Jurkat, Clone E6-1 (cell line): ENCODE results near the gene CDH2.

Experiments used
- DNase-seq: peaks from one replicate; pipeline ENCODE4 v3.0.0-alpha.2; 2011; ENCODE audit warnings: low read depth, low spot score
- H3K4me3 ChIP-seq: 2 replicates; pipeline ENCODE4 v1.5.1; 2011; ENCODE audit warnings: mild to moderate bottlenecking, low read length, control low read depth, moderate library complexity

CDH2 gene

DNA sequence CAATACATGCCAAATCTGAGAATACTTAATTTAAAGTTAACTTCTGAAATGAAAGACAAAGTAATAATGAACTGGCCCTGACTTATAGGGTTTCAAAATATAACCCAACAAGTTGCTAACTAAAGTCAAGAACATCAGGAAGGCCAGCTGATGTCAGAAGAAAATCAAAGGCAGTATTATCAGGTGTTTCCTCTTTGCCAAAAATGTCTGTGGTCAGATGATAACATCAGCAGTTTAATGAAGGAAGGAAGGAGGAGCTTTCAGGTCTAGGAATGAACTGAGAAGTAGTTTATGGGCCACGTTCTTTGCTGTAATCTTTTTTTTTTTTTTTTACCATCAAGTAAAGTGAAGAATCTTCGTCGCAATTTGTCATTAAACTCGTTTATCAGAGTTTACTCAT lies 40.9 kb downstream of the CDH2 start:
- DNase-seq = peak; percentile 60
- H3K4me3 ChIP-seq = no peak overlapping the region

DNA sequence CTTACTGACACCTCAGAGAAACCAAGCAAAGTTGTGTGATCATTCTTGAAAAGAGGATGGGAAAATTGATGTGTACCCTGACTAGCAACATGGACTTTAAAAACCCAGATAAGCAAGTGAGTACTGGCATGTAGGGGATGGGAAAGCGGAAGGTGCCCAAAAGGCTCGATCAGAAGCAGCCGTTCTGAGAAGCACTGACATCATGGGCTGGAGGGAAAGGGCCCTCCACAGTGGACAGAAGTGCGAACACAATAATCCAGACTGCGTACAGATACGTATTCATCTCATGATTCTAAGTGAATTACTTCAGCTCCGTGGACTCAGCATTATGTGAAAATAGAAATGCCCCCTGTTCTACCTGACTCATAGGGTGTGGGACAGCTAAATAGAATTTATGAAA lies 42.2 kb downstream of the CDH2 start:
- DNase-seq = no peak
- no peak overlapping the region for H3K4me3 ChIP-seq

DNA sequence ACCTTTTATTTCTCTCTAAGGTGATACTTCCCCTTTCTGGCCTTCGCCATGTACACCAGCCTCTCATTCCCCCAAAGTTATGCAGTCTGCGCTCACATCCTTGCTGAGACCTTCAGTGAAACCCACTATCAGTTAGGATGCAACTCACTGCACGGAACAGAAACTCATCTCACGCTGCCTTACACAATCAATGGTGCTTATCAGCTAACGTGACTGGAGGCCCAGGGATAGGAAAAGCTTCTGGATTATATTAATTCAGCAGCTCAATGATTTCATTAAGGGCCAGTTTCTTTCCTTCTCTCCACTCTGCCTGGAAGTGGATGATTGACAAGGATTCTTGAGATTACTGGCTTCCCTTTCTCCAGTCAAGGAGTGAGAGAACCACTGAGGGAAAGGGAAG lies 44.8 kb downstream of the CDH2 start:
- no peak overlapping the region for H3K4me3 ChIP-seq
- no peak for DNase-seq

DNA sequence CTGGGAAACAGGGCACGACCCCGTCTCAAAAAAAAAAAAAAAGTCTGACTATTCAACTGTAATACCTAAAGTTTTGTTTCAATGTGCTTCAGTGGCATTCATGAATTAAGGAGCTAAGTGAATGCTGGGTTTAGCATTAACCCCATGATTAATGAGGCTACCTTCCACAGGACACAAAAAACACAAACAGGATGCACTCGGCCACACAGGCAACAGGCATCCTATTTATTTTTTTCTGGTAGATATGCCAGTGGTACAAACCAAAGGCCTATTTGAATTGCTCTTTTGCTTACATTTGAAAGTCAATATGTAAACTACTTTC lies 48.3 kb downstream of the CDH2 start:
- DNase-seq = no peak
- no peak overlapping the region for H3K4me3 ChIP-seq

DNA sequence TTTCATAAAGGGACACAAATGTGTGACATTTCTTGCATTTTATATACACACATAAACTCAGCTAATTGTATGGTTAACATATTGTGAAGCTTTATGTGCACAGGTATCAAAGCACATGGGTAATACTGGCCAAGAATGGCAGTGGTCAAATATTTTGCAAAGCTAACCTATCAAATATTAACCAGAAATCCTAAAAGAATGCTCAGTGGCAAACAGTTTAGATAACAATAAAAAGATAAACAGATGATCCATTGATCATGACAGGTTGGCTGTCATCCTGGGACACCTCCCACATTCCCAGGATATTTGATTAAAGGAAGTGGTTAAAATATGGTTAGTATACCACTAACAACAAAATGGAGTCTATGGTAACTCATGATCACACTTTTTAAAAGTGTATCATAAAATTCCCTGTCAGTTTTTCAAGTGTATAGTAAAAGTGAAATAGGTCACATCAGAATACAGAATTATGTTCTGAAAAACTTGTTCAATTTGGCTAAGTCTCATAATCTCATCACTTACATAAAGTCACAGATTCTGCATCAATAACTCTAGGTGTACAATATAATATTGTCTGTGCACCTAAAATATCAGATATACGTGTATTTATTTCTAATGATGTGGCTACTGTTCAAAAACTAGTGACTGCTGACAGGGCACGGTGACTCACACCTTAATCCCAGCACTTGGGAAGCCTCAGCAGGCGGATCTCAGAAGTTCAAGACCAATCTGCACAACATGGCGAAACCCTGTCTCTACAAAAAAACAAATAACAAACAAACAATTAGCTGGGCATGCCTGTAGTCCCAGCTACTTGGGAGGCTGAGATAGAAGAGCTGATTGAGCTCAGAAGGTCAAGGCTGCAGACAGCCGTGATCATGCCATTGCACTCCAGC lies 48.9 kb downstream of the CDH2 start:
- no peak for DNase-seq
- H3K4me3 ChIP-seq = no peak overlapping the region

DNA sequence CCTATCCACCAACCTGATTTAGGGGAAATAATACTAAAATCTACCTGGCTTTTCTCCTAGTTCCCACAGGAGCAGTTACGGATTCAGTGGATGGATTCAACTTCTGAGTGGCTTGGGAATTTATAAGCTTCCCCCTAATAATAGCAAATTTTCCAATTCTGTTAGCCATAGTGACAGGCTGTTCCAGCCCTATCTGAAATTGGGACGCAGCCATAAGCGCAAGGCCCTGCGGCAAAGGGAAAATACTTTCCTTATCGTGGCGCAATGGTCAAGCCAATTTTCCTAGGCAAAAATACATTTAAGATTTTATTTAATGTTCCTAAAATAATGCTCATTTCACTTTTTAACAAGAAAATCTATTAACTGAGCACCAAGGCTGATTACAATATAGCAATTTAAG lies 49.7 kb downstream of the CDH2 start:
- no peak for DNase-seq
- H3K4me3 ChIP-seq = no peak overlapping the region

DNA sequence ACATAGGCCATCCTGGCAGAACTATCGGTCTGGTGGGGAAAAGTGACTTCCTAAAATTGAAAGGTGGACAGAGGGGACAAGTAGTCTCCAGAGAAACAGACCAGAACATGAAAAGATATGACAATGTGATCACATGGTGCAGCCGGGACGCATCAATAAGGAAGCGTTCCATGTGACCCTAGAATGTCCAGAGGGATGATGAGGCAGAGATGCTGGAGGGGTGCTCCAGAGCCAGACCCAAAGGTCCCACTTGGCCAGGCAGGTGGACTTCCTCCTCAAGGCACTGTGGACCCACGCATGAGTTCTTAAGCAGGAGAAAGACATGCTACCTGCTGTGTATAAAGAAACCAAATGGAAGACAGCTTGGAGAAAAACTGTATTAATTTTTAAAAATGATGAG lies 50.2 kb downstream of the CDH2 start:
- no peak overlapping the region for H3K4me3 ChIP-seq
- DNase-seq = no peak

DNA sequence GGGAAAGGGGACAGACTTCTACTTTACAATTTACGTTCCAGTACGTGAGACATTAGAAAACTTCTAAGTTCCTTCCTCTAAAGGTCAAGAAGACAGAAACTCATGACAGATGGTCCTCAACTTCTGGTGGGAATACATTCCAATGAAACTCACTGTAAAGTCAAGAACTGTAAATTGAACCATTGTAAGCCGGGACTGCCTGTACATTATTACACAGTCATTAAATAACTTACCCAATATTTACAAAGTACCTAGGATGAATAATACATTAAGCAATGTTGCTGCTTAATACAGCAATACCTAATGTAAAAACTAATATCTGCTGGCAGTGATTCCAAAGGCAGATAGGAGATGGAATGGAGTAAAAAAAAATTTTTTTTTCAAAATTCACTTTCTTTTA lies 51.9 kb downstream of the CDH2 start:
- H3K4me3 ChIP-seq = no peak overlapping the region
- no peak for DNase-seq

DNA sequence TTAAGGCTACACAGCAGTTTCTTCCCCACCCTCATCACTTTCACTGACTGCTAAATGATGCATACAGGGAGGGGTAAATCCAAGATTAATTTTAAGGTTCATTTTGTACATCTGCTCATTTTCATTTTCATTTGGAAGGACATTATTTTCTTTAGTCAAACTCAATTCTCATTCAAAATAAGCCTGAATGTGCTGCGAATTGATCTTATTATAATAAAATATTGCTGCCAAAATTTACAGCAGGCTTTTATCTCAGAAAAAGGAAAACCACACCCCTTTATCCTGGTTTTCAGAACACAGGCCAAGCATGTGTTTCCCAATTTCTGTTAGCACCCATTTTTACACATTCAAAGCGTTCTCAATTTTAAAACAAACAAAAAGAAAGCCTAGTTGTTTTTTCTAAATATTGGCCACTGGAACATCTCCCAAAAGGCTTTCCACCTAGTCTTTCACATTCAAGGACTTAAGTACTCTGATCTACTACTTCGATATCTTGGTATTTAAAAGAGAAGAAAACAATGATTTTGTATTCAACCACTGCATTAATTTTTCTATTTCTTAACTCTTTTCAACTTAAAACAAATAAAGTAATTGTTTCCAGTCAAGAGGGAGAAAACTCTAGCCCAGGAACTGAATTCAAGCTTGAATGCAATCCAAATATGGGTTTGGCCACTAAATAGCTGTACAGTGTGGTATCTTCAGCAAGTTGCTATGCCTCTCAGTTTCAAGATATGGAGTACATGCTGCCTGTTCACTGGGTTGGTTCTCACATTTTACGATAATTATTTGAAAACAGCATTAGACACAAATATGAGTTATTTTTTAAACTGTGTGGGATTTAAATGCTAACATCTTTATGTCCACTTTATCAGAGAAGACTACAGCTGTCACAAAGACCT lies 52.5 kb downstream of the CDH2 start:
- DNase-seq = no peak
- H3K4me3 ChIP-seq = no peak overlapping the region

DNA sequence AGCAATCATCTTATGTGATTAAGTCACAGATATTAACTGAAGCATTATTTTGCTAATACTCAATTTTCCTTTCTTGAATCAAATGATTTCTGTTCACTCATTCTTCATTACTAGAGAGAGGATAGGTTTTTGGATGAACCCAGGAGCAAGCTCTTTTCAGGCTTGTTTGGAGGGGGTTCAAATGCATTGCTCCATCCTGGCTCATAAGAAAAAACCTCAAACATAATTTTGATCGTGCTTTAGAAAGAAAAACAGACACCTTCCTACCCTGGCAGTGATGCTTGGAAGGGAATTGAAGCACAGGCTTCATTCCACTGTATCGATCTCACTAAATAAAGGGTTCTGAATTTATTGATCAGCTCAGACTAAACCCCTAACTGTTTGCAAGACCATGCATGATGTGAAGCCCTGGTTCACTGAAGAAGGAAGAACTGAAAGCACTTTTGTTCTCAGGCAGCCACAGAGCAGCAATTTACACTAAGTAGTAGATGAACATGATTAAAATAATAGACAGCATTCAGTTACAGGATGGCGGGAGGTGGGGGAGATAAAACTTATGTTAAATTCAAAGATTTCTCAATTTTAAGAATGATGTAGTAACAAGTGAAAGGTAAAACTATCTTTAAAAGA lies 53.4 kb downstream of the CDH2 start:
- no peak overlapping the region for H3K4me3 ChIP-seq
- DNase-seq = no peak

DNA sequence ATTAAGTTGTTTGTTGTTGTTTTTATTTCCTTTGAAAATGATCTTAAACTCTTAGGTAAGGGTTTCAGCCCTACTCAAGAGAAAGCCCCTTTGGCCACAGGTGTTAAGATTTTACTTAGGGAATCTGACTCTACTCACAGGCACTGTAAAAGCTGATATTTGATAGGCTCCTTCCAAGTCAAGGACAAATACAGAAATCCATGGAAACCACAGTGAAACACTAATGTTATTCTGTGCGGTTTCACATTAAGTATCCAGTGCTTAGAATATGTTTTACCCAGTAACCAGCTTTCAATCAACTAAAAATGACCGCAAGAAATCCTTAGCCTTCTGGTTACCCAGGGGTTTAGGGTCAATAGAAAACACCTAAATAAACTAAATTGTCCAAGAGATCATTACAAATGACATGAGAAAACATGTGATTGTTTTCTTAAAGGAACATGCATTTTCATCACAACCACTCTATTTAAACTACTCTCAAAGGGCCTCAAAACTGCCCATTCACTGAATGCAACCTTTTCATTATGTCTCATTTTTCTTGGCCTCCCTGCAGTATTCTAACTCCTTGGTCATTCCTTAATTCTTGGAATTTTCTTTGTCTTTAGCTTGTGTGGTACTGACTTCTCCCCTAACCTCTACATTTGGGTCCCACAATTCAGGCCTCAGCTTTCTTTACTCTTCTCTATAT lies 56.0 kb downstream of the CDH2 start:
- H3K4me3 ChIP-seq = no peak overlapping the region
- no peak for DNase-seq

DNA sequence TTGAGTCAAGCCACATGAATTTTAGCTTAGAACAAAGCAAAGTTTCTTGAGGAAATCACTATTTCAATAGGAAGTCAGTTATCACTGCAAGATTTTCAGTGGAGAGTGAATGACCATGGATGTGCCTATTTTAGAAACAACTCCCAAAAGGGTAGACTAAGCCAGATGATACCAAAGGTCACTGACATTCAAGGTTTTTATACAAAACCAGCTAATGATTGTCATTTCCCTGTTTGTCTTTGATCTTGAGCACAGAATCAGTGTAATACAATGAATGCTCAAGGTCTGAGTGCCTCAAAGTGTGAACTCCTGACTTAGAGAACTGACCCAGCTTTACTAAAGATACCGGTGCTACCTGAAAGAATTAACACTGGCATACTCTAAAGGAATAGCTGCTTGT lies 60.5 kb downstream of the CDH2 start:
- DNase-seq = no peak
- H3K4me3 ChIP-seq = no peak overlapping the region

DNA sequence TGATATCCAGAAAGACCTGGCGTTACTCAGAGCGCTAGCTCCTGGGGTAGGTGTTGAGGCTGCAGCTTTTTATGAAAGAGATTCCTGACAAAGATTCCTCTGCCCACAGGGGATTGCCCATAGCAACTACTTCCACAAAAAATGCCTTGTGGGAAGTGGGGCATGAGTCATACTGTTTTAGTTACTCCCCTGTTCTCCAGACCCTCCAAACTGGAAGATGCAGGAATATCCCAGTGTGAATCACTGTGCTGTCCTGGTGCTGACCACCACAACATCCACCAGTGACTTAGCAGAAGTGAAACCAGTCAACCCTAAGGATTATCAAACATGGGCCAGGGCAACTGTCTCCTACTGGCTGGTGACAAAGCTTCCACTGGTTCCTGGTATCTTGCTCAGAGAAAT lies 61.8 kb downstream of the CDH2 start:
- no peak overlapping the region for H3K4me3 ChIP-seq

DNA sequence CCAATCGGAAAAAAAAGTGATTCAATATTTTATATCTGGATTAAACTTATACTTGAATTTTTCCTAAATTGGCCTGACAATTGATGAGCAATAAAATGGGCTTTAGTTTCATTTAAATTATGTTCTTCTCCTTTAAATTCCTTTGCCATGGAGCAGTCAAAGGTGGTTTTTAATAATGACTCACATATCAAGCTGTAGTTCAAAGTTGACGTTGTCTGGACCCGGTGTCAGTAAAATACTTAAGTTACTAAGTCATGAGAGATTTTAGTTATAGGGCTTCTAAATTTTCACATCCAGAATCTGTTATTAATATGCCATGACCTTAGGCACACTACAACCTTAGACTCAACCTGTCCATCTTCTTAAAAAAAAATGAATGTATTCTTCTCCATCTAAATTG lies 62.5 kb downstream of the CDH2 start:
- no peak for DNase-seq
- no peak overlapping the region for H3K4me3 ChIP-seq

More for the DNA sequence above, 61.8 kb downstream of the CDH2 start:
- DNase-seq = no peak

DNA sequence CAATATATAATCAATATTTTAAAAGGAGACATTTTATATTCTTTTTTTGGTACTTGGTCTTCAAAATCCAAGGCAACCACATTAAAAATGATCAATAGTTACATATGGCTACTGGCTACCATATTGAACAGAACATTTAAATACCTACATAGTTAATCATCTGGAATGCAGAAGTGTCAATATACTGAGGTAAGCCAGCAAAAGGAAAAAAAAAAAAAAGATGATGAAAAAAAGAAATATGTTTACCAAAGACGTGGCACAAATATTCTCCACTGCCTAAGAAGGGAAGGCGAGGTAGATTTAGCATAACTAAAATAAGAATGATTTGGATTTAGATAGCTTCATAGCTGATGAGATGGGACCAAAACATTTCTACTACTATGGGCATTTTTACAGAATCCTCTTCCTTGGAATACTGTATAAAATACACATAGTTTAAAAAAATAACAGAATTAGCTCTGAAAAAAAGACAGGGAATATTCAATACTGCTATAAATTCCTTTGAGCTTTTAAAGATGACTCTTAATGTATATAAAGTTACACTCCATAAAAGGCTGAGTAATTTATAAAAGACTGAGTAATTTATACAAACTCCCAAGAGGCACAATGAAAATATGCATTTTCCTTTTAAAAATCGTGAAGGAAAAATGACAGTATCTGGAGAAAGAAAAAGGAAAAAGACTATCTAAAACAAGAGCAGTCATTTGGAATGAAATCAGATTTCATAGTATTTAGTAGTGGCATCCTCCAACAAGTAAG lies 63.5 kb downstream of the CDH2 start:
- no peak overlapping the region for H3K4me3 ChIP-seq
- no peak for DNase-seq

DNA sequence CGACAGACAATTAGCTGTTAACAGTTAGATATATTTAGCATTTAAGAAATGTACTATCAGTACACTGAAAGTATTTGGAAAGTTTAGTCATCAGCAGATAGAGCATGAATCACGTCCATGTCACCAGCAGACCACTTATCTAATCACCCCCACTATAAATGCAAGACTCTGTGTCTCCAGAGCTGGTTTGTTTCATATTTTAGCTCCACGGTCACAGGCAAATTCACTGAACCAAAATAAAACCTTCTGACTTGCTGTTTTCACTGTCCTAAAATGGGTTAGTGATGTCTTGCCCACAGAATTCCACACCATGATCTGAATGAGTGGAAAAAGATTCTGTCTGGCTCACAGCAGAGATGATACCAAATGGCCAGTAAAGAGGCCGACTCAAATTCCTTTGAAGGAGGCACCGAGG lies 64.9 kb downstream of the CDH2 start:
- H3K4me3 ChIP-seq = no peak overlapping the region

DNA sequence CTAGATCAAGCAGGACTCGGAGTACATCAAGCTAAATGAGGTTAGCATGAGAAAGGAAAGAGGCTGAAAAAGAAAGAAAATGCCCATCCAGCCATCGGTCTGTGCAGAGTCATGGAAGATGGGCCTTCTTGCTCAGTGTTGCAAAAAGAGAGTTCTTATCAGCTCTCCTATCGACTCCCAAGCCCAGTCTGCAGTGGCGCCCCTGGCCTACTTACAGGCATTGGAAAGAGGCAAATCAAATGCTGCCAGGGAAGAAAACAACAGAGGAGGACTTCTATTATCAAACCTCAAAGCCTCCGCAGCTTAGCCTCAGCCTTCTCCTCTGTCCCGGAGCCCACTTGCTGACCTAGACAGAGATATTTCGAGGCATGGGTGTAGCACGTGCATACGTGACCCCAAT lies 66.0 kb downstream of the CDH2 start:
- H3K4me3 ChIP-seq = no peak overlapping the region
- no peak for DNase-seq

More for the DNA sequence above, 64.9 kb downstream of the CDH2 start:
- no peak for DNase-seq

DNA sequence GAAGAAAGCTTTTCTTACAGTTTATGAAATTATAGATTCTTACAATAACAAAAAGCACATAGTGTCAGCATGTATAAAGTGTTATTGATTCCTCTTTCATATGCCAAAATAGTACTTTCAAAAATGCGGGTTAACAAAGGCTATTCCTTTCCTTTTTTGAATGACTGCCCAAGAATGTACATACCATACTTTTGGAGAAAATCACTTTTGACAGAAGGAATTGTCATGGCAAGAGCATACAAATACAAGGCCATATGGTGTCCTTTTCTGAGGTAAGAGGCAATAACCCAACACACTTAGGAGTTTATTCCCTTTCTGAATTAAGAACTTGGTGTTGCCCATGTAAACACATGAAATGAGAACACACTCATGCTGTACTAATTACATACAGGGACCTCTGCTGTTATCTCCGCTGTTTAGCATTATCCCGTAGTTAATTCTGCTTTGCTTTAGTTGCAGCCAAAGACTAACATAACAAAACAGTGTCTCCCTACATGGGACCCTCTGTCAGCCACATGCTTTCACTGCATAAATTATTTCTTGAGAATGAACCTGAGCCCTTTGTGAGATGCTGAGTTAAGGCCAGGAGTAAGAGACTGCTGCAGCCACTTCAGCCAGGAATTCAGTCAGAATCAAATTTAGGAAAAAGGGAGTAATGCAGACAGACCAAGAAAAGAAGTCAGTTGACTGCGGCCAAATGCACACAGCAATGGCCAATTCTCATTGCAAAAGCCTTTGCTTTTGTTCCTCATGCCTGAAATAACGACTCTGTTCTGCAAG lies 67.0 kb downstream of the CDH2 start:
- DNase-seq = no peak
- no peak overlapping the region for H3K4me3 ChIP-seq
